GM12878 (cell line): ENCODE results near the gene DST.

Experiments
- BCLAF1 ChIP-seq: fragments of 450-650 bp; IDR thresholded peaks from 2 replicates; pipeline ENCODE4 v1.6.1; 2017; ENCODE audit warnings: antibody characterized with exemption, mild to moderate bottlenecking, moderate library complexity
- CTCF ChIP-seq, 3 experiments: IDR thresholded peaks in 2 of 3; conservative IDR thresholded peaks in 1 of 3; 2 replicates each; pipeline ENCODE4 v1.5.1; 2011; ENCODE audit warnings: low read depth in 3 of 3, low read length in 3 of 3, mild to moderate bottlenecking in 3 of 3, control low read depth in 2 of 3, moderate library complexity in 2 of 3, inconsistent platforms in 1 of 3, mixed read lengths in 1 of 3; ENCODE audit not compliant: control insufficient read depth in 2 of 3, insufficient read depth in 1 of 3; ENCODE audit errors: extremely low read depth in 1 of 3
- MAX ChIP-seq: IDR thresholded peaks from 2 replicates; pipeline ENCODE4 v1.6.1; 2012; ENCODE audit warnings: low read depth, low read length, improper control_type of control experiment
- POLR2AphosphoS5 ChIP-seq: IDR thresholded peaks from 2 replicates; pipeline ENCODE4 v1.6.1; 2011; ENCODE audit warnings: mild to moderate bottlenecking, low read length, inconsistent platforms
- SREBF2 ChIP-seq: IDR thresholded peaks from 2 replicates; pipeline ENCODE4 v1.6.1; 2012; ENCODE audit warnings: mild to moderate bottlenecking, low read length
- TCF12 ChIP-seq: IDR thresholded peaks from 2 replicates; pipeline ENCODE4 v1.6.1; 2011; ENCODE audit warnings: low read depth, mild to moderate bottlenecking, low read length
- USF1 ChIP-seq: IDR thresholded peaks from 2 replicates; pipeline ENCODE4 v1.6.1; 2011; ENCODE audit warnings: borderline replicate concordance, low read depth, mild to moderate bottlenecking, moderate library complexity, mixed read lengths, low read length; ENCODE audit not compliant: insufficient read depth; ENCODE audit errors: extremely low read length
- YY1 ChIP-seq: IDR thresholded peaks from 2 replicates; pipeline ENCODE4 v1.6.1; 2011; ENCODE audit warnings: low read depth, mild to moderate bottlenecking, low read length
- ZBTB4 ChIP-seq: fragments of 450-650 bp; formaldehyde crosslinking; IDR thresholded peaks from 2 replicates; pipeline ENCODE4 v1.4.0; 2022; ENCODE audit warnings: mild to moderate bottlenecking, moderate library complexity
- ZNF24 ChIP-seq: fragments of 450-650 bp; IDR thresholded peaks from 2 replicates; pipeline ENCODE4 v1.6.1; 2017; ENCODE audit warnings: antibody characterized with exemption, mild to moderate bottlenecking
- ZNF592 ChIP-seq: fragments of 450-650 bp; IDR thresholded peaks from 2 replicates; pipeline ENCODE4 v1.6.1; 2017; ENCODE audit warnings: mild to moderate bottlenecking, moderate library complexity

GRCh38 chr6:56667336-56667735 is 24.6 kb upstream of the DST start:
- no peak for TF ChIP-seq USF1
- TF ChIP-seq CTCF (IDR thresholded peaks at IDR 0.05 in 2 of 3, conservative IDR thresholded peaks at IDR 0.05 in 1 of 3; ENCODE audit: control insufficient read depth in 2 of 3, extremely low read depth in 1 of 3, insufficient read depth in 1 of 3, low read depth in 3 of 3, low read length in 3 of 3), result no peak
- TF ChIP-seq ZNF24, result no peak
- TF ChIP-seq BCLAF1, result no peak
- no peak for TF ChIP-seq ZNF592
- TF ChIP-seq ZBTB4, result no peak
- no peak for TF ChIP-seq TCF12
- no peak for TF ChIP-seq SREBF2
- no peak for TF ChIP-seq YY1
- no peak for TF ChIP-seq MAX
- TF ChIP-seq POLR2AphosphoS5, result no peak
